Neural cell (in vitro differentiated cells): ENCODE measurements around the gene RANBP9. TPM values are rescaled to one million over a fixed set of nuclear protein-coding genes. Genes with fewer than 3 reads are reported as not detected.

Experiments
- H2AFZ ChIP-seq: fragments of 200-600, 300-800 bp; sonication (generic), shearing (Covaris generic); 2 replicates; pipeline ENCODE4 v1.6.0; 2014; ENCODE audit warnings: low read depth, mild to moderate bottlenecking, antibody characterized with exemption, low read length, moderate library complexity
- H3F3A ChIP-seq: fragments of 200-600 bp; shearing (Covaris generic); 2 replicates; pipeline ENCODE4 v1.6.1; 2016; ENCODE audit warnings: mild to moderate bottlenecking, moderate library complexity, mixed read lengths, antibody characterized with exemption, low read length; ENCODE audit not compliant: insufficient read depth, poor library complexity, severe bottlenecking
- H3K27ac ChIP-seq: fragments of 200-600, 300-800 bp; sonication (generic), shearing (Covaris generic); 2 replicates; pipeline ENCODE4 v1.5.1; 2014; ENCODE audit warnings: mild to moderate bottlenecking, low read length, moderate library complexity
- H3K27me3 ChIP-seq: fragments of 300-800, 200-600 bp; sonication (generic), shearing (Covaris generic); 2 replicates; pipeline ENCODE4 v1.6.0; 2014; ENCODE audit warnings: mild to moderate bottlenecking, low read depth, low read length, moderate library complexity; ENCODE audit not compliant: insufficient read depth
- H3K36me3 ChIP-seq: fragments of 300-800, 200-600 bp; sonication (generic), shearing (Covaris generic); 2 replicates; pipeline ENCODE4 v1.5.1; 2014; ENCODE audit warnings: mild to moderate bottlenecking, antibody characterized with exemption, low read length, moderate library complexity; ENCODE audit not compliant: insufficient read depth
- H3K4me2 ChIP-seq: fragments of 300-800, 200-600 bp; sonication (generic), shearing (Covaris generic); 2 replicates; pipeline ENCODE4 v1.6.0; 2014; ENCODE audit warnings: mild to moderate bottlenecking, low read length
- H3K4me3 ChIP-seq: fragments of 300-800, 200-600 bp; sonication (generic), shearing (Covaris generic); 2 replicates; pipeline ENCODE4 v1.5.1; 2014; ENCODE audit warnings: mild to moderate bottlenecking, low read length, moderate library complexity
- H3K79me2 ChIP-seq: fragments of 200-600 bp; shearing (Covaris generic); replicated peaks from 2 replicates; pipeline ENCODE4 v1.6.0; 2014; ENCODE audit warnings: mild to moderate bottlenecking, low read length, moderate library complexity; ENCODE audit not compliant: insufficient read depth
- H3K9ac ChIP-seq: fragments of 300-800, 200-600 bp; sonication (generic), shearing (Covaris generic); 2 replicates; pipeline ENCODE4 v1.6.1; 2016; ENCODE audit warnings: mild to moderate bottlenecking, low read length, mixed read lengths
- H3K9me2 ChIP-seq: fragments of 200-600 bp; shearing (Covaris generic); 2 replicates; pipeline ENCODE4 v1.6.1; 2016; ENCODE audit warnings: mild to moderate bottlenecking, low read length, mixed read lengths; ENCODE audit not compliant: insufficient read depth
- H3K9me3 ChIP-seq: fragments of 200-600, 300-800 bp; sonication (generic), shearing (Covaris generic); 2 replicates; pipeline ENCODE4 v1.6.1; 2016; ENCODE audit warnings: mild to moderate bottlenecking, mixed run types, low read length, moderate library complexity, mixed read lengths
- H4K20me1 ChIP-seq: fragments of 200-600 bp; shearing (Covaris generic); 2 replicates; pipeline ENCODE4 v1.6.1; 2016; ENCODE audit warnings: mild to moderate bottlenecking, mixed run types; ENCODE audit not compliant: insufficient read depth
- EP300 ChIP-seq: fragments of 450-650 bp; conservative IDR thresholded peaks from 2 replicates; pipeline ENCODE4 v1.6.1; 2014; ENCODE audit warnings: antibody characterized with exemption, mild to moderate bottlenecking, moderate library complexity; ENCODE audit not compliant: poor library complexity, severe bottlenecking
- EZH2 ChIP-seq: fragments of 200-600, 300-800 bp; shearing (Covaris generic), sonication (generic); IDR thresholded peaks from 2 replicates; pipeline ENCODE4 v1.6.1; 2014; ENCODE audit warnings: antibody characterized with exemption, low read length, borderline replicate concordance, mild to moderate bottlenecking; ENCODE audit not compliant: insufficient read depth, poor library complexity, severe bottlenecking
- MXI1 ChIP-seq: fragments of 450-650 bp; conservative IDR thresholded peaks from 2 replicates; pipeline ENCODE4 v1.6.1; 2014; ENCODE audit warnings: antibody characterized with exemption, mild to moderate bottlenecking; ENCODE audit not compliant: poor library complexity, severe bottlenecking
- POLR2AphosphoS5 ChIP-seq: IDR thresholded peaks from 2 replicates; pipeline ENCODE4 v1.6.1; 2012
- RAD21 ChIP-seq: fragments of 450-650 bp; conservative IDR thresholded peaks from 2 replicates; pipeline ENCODE4 v1.6.1; 2014; ENCODE audit warnings: antibody characterized with exemption, mild to moderate bottlenecking, moderate library complexity
- SMC3 ChIP-seq: fragments of 450-650 bp; conservative IDR thresholded peaks from 2 replicates; pipeline ENCODE4 v1.6.1; 2014; ENCODE audit warnings: antibody characterized with exemption, mild to moderate bottlenecking, moderate library complexity; ENCODE audit not compliant: poor library complexity
- TAF1 ChIP-seq: IDR thresholded peaks from 2 replicates; pipeline ENCODE4 v1.6.1; 2012; ENCODE audit warnings: low read depth
- polyA plus RNA-seq: library from polyadenylated mRNA; depleted of rRNA; stranded (reverse); fragments of >200 nt; gene quantifications from 2 replicates; pipeline ENCODE4 v1.2.3, GENCODE V29; 2014
- TF ChIP-seq, protein P1 (sequence below): IDR thresholded peaks from 2 replicates; pipeline ENCODE4 v1.6.1; 2012; ENCODE audit warnings: borderline replicate concordance
- TF ChIP-seq, protein P2 (sequence below): fragments of 450-650 bp; IDR thresholded peaks from 2 replicates; pipeline ENCODE4 v1.5.1; 2014; ENCODE audit warnings: antibody characterized with exemption, mild to moderate bottlenecking, moderate library complexity; ENCODE audit not compliant: poor library complexity, severe bottlenecking

The RANBP9 gene
- polyA plus RNA-seq, 1 donor from 2014 or later = 52.2 TPM

- no peaks in the 10 kb centered on the region for H3F3A ChIP-seq
- peak overlapping the region; percentile 6 for H2AFZ ChIP-seq
- no peaks in the 10 kb centered on the region for H3K9me2 ChIP-seq
- no peaks in the 10 kb centered on the region for H3K9me3 ChIP-seq
- no peaks in the 10 kb centered on the region for H3K27me3 ChIP-seq
- H3K4me2 ChIP-seq = peak overlapping the region; percentile 90
- peak overlapping the region; percentile 82 for H3K27ac ChIP-seq
- TF ChIP-seq RAD21 (peak; percentile 25), MXI1 (peak; percentile 34), SMC3 (no peak), TAF1 (no peak), EP300 (no peak), EZH2 (no peak), POLR2AphosphoS5 (peak; percentile 65)
- TF ChIP-seq, protein P1, sequence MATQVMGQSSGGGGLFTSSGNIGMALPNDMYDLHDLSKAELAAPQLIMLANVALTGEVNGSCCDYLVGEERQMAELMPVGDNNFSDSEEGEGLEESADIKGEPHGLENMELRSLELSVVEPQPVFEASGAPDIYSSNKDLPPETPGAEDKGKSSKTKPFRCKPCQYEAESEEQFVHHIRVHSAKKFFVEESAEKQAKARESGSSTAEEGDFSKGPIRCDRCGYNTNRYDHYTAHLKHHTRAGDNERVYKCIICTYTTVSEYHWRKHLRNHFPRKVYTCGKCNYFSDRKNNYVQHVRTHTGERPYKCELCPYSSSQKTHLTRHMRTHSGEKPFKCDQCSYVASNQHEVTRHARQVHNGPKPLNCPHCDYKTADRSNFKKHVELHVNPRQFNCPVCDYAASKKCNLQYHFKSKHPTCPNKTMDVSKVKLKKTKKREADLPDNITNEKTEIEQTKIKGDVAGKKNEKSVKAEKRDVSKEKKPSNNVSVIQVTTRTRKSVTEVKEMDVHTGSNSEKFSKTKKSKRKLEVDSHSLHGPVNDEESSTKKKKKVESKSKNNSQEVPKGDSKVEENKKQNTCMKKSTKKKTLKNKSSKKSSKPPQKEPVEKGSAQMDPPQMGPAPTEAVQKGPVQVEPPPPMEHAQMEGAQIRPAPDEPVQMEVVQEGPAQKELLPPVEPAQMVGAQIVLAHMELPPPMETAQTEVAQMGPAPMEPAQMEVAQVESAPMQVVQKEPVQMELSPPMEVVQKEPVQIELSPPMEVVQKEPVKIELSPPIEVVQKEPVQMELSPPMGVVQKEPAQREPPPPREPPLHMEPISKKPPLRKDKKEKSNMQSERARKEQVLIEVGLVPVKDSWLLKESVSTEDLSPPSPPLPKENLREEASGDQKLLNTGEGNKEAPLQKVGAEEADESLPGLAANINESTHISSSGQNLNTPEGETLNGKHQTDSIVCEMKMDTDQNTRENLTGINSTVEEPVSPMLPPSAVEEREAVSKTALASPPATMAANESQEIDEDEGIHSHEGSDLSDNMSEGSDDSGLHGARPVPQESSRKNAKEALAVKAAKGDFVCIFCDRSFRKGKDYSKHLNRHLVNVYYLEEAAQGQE = peak; percentile 30
- TF ChIP-seq, protein P2, sequence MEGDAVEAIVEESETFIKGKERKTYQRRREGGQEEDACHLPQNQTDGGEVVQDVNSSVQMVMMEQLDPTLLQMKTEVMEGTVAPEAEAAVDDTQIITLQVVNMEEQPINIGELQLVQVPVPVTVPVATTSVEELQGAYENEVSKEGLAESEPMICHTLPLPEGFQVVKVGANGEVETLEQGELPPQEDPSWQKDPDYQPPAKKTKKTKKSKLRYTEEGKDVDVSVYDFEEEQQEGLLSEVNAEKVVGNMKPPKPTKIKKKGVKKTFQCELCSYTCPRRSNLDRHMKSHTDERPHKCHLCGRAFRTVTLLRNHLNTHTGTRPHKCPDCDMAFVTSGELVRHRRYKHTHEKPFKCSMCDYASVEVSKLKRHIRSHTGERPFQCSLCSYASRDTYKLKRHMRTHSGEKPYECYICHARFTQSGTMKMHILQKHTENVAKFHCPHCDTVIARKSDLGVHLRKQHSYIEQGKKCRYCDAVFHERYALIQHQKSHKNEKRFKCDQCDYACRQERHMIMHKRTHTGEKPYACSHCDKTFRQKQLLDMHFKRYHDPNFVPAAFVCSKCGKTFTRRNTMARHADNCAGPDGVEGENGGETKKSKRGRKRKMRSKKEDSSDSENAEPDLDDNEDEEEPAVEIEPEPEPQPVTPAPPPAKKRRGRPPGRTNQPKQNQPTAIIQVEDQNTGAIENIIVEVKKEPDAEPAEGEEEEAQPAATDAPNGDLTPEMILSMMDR = no peak
- H3K36me3 ChIP-seq = no peaks in the 10 kb centered on the region
- peak overlapping the region; percentile 85 for H3K9ac ChIP-seq
- peak overlapping the region; percentile 93 for H3K4me3 ChIP-seq
- peaks cover 4% of the 10 kb centered on the region for H4K20me1 ChIP-seq
- H3K79me2 ChIP-seq = peaks cover 49% of the 10 kb centered on the region
Observed at GRCh38 chr6:13710552-13711323, 897 bp downstream of the RANBP9 start.

DNA sequence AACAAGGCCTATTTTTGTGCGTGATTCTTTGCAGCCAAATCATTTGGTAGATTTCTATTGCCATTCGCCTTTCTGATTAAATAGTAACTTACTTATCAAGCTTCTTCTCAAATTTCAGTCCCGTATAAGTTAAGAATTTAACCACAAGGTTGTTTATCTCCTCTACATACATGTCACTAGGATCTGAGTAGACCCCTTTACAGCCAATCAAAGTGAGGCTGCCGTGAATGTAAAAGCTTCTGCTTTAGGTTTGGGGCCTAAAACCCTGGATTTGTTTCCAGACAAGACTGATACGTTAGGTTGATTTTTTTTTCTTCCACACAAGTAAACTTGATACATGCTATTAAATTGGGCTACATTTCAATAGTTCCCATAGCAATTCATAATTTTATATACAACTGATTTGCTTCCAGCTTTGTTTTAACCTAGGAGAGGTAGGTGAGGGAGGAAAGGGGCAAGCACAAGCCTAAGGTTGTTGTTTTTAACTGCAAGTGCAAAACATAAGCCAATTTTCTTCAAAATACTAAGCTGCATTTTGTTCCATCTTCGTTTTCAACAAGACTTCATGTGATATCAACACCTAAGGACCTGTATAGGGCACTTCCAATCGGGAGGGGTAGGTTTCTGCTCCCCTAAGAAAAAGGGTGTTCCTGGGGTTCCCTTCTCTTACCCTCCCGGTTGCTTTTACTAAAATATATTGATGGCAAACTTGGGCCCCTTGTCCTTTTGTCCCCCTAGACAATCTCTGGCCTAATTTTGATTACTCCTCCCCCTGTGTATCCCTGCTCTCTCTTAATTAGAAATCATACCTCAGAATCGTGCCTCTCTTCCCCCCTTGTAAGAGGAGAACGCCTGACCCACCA is 1.7 kb downstream of the RANBP9 start:
- Histone ChIP-seq H3K9me2 (no peaks in the 10 kb centered on the region), H3K9me3 (no peaks in the 10 kb centered on the region), H3K27ac (peak overlapping the region; percentile 82), H3K4me3 (peak overlapping the region; percentile 93), H4K20me1 (peaks cover 4% of the 10 kb centered on the region), H3K79me2 (peaks cover 57% of the 10 kb centered on the region), H3K9ac (peak overlapping the region; percentile 85), H3K4me2 (peak overlapping the region; percentile 90), H3K36me3 (no peaks in the 10 kb centered on the region), H3F3A (no peaks in the 10 kb centered on the region), H2AFZ (peak overlapping the region; percentile 6), H3K27me3 (no peaks in the 10 kb centered on the region)
- TF ChIP-seq POLR2AphosphoS5 (no peak), EP300 (no peak)
- TF ChIP-seq, protein P1 = peak; percentile 20
